ENCODE measurements around the gene ERI2. TPM values are rescaled to one million over a fixed set of nuclear protein-coding genes. Genes with fewer than 3 reads are reported as not detected.

Gene ERI2
- total and polyA plus RNA-seq, 2 of the 13 experiments (the other 11 are each of a cell fraction or from before 2014, with no cell fraction given), result 17.4 to 41.3 TPM

DNA sequence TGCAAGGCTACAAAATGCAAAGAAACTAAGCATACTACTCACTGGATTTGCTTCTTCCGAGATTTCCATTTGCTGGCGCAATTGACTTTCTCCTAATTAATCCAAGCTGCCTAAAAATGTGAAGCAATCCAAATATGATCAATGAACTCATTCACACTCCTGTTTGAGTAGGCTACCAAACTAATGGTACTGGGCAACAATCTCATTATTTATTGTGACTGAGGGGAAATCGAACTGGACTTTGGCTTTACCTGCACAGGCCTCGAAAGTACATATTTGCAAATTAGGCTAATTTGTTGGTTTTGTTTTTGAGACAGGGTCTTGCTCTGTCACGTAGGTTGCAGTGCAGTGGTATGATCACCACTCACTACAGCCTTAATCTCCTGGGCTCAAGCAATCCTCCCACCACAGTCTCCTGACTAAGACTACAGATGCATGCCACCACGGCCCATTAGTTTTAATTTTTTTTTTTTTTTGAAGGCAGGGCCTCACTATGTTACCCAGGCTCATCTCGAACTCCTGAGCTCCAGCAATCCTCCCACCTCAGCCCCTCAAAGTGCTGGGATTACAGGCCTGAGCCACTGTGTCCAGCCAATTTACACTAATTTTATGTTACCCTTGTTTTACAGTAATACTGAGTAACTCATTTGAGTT is 2.6 kb downstream of the ERI2 start (continued):
- TF ChIP-seq, protein P1, sequence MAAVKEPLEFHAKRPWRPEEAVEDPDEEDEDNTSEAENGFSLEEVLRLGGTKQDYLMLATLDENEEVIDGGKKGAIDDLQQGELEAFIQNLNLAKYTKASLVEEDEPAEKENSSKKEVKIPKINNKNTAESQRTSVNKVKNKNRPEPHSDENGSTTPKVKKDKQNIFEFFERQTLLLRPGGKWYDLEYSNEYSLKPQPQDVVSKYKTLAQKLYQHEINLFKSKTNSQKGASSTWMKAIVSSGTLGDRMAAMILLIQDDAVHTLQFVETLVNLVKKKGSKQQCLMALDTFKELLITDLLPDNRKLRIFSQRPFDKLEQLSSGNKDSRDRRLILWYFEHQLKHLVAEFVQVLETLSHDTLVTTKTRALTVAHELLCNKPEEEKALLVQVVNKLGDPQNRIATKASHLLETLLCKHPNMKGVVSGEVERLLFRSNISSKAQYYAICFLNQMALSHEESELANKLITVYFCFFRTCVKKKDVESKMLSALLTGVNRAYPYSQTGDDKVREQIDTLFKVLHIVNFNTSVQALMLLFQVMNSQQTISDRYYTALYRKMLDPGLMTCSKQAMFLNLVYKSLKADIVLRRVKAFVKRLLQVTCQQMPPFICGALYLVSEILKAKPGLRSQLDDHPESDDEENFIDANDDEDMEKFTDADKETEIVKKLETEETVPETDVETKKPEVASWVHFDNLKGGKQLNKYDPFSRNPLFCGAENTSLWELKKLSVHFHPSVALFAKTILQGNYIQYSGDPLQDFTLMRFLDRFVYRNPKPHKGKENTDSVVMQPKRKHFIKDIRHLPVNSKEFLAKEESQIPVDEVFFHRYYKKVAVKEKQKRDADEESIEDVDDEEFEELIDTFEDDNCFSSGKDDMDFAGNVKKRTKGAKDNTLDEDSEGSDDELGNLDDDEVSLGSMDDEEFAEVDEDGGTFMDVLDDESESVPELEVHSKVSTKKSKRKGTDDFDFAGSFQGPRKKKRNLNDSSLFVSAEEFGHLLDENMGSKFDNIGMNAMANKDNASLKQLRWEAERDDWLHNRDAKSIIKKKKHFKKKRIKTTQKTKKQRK (IDR thresholded peaks at IDR 0.05; ENCODE audit: low read length), result no peak
- TF ChIP-seq FOXK1 (CRISPR knock-in tag; IDR thresholded peaks at IDR 0.05; ENCODE audit: borderline replicate concordance, low read depth) (no peak), SP5 (CRISPR knock-in tag; IDR thresholded peaks at IDR 0.05; ENCODE audit: borderline replicate concordance, low read depth) (no peak), ATF7 (IDR thresholded peaks at IDR 0.05) (no peak), ATF7 (CRISPR knock-in tag; IDR thresholded peaks at IDR 0.05) (no peak), ZFX (CRISPR knock-in tag; IDR thresholded peaks at IDR 0.05; ENCODE audit: low read depth) (peak; percentile 84), GATAD2A (CRISPR knock-in tag; IDR thresholded peaks at IDR 0.05) (peak; percentile 37), YEATS2 (CRISPR knock-in tag; IDR thresholded peaks at IDR 0.05; ENCODE audit: borderline replicate concordance) (peak; percentile 28; the same call in 1 of the 2 replicates), ZNF614 (CRISPR knock-in tag; IDR thresholded peaks at IDR 0.05; ENCODE audit: borderline replicate concordance) (peak; percentile 71; the same call in 1 of the 2 replicates), SRF (IDR thresholded peaks at IDR 0.05; ENCODE audit: low read depth, low read length) (no peak), FOXC1 (CRISPR knock-in tag; IDR thresholded peaks at IDR 0.05; ENCODE audit: borderline replicate concordance) (peak; percentile 66; the same call in 1 of the 2 replicates)
- TF ChIP-seq, protein P2, sequence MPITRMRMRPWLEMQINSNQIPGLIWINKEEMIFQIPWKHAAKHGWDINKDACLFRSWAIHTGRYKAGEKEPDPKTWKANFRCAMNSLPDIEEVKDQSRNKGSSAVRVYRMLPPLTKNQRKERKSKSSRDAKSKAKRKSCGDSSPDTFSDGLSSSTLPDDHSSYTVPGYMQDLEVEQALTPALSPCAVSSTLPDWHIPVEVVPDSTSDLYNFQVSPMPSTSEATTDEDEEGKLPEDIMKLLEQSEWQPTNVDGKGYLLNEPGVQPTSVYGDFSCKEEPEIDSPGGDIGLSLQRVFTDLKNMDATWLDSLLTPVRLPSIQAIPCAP (CRISPR knock-in tag; IDR thresholded peaks at IDR 0.05; ENCODE audit: low read depth), result 0 out of 2 replicates have a peak, but pooled peaks have one; percentile 47
- TF ChIP-seq, protein P3, sequence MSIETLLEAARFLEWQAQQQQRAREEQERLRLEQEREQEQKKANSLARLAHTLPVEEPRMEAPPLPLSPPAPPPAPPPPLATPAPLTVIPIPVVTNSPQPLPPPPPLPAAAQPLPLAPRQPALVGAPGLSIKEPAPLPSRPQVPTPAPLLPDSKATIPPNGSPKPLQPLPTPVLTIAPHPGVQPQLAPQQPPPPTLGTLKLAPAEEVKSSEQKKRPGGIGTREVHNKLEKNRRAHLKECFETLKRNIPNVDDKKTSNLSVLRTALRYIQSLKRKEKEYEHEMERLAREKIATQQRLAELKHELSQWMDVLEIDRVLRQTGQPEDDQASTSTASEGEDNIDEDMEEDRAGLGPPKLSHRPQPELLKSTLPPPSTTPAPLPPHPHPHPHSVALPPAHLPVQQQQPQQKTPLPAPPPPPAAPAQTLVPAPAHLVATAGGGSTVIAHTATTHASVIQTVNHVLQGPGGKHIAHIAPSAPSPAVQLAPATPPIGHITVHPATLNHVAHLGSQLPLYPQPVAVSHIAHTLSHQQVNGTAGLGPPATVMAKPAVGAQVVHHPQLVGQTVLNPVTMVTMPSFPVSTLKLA (IDR thresholded peaks at IDR 0.05), result no peak
- TF ChIP-seq, protein P4, sequence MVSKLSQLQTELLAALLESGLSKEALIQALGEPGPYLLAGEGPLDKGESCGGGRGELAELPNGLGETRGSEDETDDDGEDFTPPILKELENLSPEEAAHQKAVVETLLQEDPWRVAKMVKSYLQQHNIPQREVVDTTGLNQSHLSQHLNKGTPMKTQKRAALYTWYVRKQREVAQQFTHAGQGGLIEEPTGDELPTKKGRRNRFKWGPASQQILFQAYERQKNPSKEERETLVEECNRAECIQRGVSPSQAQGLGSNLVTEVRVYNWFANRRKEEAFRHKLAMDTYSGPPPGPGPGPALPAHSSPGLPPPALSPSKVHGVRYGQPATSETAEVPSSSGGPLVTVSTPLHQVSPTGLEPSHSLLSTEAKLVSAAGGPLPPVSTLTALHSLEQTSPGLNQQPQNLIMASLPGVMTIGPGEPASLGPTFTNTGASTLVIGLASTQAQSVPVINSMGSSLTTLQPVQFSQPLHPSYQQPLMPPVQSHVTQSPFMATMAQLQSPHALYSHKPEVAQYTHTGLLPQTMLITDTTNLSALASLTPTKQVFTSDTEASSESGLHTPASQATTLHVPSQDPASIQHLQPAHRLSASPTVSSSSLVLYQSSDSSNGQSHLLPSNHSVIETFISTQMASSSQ (IDR thresholded peaks at IDR 0.05; ENCODE audit: low read depth), result peak; percentile 66
- TF ChIP-seq, protein P4 (CRISPR knock-in tag; IDR thresholded peaks at IDR 0.05; ENCODE audit: borderline replicate concordance), result no peak; the same call in 1 of the 2 replicates
- TF ChIP-seq, protein P5, sequence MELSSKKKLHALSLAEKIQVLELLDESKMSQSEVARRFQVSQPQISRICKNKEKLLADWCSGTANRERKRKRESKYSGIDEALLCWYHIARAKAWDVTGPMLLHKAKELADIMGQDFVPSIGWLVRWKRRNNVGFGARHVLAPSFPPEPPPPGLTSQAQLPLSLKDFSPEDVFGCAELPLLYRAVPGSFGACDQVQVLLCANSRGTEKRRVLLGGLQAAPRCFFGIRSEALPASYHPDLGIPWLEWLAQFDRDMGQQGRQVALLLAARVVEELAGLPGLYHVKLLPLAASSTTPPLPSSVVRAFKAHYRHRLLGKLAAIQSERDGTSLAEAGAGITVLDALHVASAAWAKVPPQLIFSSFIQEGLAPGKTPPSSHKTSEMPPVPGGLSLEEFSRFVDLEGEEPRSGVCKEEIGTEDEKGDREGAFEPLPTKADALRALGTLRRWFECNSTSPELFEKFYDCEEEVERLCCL (CRISPR knock-in tag; IDR thresholded peaks at IDR 0.05; ENCODE audit: borderline replicate concordance), result no peak

Measured in HepG2 (cell line).